GM21447 (cell line): ENCODE measurements around the gene ISLR.
A peak's percentile ranks its signal among the peaks of the same experiment; 100 is the strongest.

Source experiments
- ATAC-seq: cut with Tn5 transposase; IDR thresholded peaks from one replicate; pipeline ENCODE4 v1.9.1; 2021; ENCODE audit not compliant: unreplicated experiment

Gene ISLR

GRCh38 chr15:74173380-74174218 lies at the start of gene ISLR:
Gene ISLR (plus strand): TSS chr15:74173710. CDS start chr15:74174859, 1,149 bp downstream.
- no peak for ATAC-seq

- ATAC-seq = no peak
Measured at GRCh38 chr15:74124196-74124595, 49.3 kb upstream of the ISLR start.

GRCh38 chr15:74124759-74125158 lies 48.8 kb upstream of the ISLR start:
- no peak for ATAC-seq

- ATAC-seq = peak; percentile 63
Measured at GRCh38 chr15:74127255-74127953, 46.1 kb upstream of the ISLR start.

- ATAC-seq = no peak
Measured at GRCh38 chr15:74127954-74128784, 45.3 kb upstream of the ISLR start.

GRCh38 chr15:74128785-74129585 lies 44.5 kb upstream of the ISLR start:
- no peak for ATAC-seq

- no peak for ATAC-seq
Measured at GRCh38 chr15:74129586-74130154, 43.8 kb upstream of the ISLR start.

GRCh38 chr15:74130155-74130848 lies 43.2 kb upstream of the ISLR start, which contains the start of gene ISLR2:
Gene ISLR2 (plus strand): TSS chr15:74130586. CDS start chr15:74132755, 2,169 bp downstream.
- ATAC-seq = no peak

- ATAC-seq = no peak
Measured at GRCh38 chr15:74130849-74131627, 42.5 kb upstream of the ISLR start.

GRCh38 chr15:74131628-74132413 lies 41.7 kb upstream of the ISLR start:
- ATAC-seq = no peak

- ATAC-seq = no peak
Measured at GRCh38 chr15:74132681-74133651, 40.5 kb upstream of the ISLR start.

GRCh38 chr15:74133694-74134386 lies 39.7 kb upstream of the ISLR start:
- ATAC-seq = no peak

- ATAC-seq = no peak
Measured at GRCh38 chr15:74134387-74135027, 39.0 kb upstream of the ISLR start.

GRCh38 chr15:74135041-74135565 lies 38.4 kb upstream of the ISLR start:
- no peak for ATAC-seq

GRCh38 chr15:74136540-74136813 lies 37.0 kb upstream of the ISLR start:
- ATAC-seq = no peak
